ENCODE measurements around the gene NEIL1. TPM values are rescaled to one million over a fixed set of nuclear protein-coding genes. Genes with fewer than 3 reads are reported as not detected.

Gene NEIL1
- polyA plus RNA-seq, 1 of the 3 experiments (the other 2 are of a cell fraction) = 12.0 TPM

DNA sequence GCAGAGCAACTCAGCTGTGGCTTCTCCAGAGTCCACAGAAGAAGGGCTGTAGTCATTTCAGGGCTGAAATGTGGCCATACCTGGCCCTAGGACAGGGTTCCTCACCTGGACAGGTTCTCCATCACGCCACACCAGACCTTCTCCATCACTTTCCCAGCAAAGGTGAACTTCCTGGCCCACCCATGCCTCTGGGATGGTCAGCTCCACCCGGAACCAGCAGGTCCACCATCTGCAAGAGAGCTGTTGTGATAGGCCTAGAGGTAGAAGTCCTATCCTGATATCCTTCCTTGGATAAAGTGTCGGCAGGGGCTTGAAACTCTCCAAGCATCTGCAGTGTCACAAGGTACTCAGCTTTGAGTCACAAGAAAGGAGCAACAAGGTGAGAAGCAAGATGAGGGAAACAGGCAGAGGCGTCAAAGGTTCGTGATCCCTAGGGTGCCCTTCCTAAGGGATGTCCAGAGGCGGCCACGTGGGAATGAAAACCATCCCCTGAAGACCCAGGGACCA, 20.6 kb downstream of the NEIL1 start:
- H3K4me3 ChIP-seq (ENCODE audit: low read depth in 2 of 2, low read length in 1 of 2) = peak overlapping the region; percentile 73 to 92
- no peaks in the 10 kb centered on the region for H3K9me3 ChIP-seq
- H3F3A ChIP-seq (replicated peaks; ENCODE audit: insufficient read depth) = peaks cover 10% of the 10 kb centered on the region
- 42% methylated on average over 6 of the region's 7 CpGs for WGBS (ENCODE audit: low lambda C conversion rate)
- H3K79me2 ChIP-seq (ENCODE audit: insufficient read depth) = peaks cover 36% of the 10 kb centered on the region
- H3K27ac ChIP-seq (ENCODE audit: low read depth in 2 of 2, low read length in 1 of 2) = peak overlapping the region in 1 of 2 experiments; percentile 92; a peak in 2 of 4 replicates
- H3K9me2 ChIP-seq = no peaks in the 10 kb centered on the region
- no peaks in the 10 kb centered on the region; the same call in 1 of the 2 replicates for H4K20me1 ChIP-seq (ENCODE audit: insufficient read depth)
- no peaks in the 10 kb centered on the region for H3K27me3 ChIP-seq (ENCODE audit: insufficient read depth)
- peak overlapping the region; percentile 96; the same call in 1 of the 2 replicates for H3K9ac ChIP-seq
- POLR2A ChIA-PET = interaction anchor here (0.7 to 2.5 kb wide), 12 partner anchors 8 to 315 kb away, joined by 3 to 21 read pairs (median 6); partner anchors contain the start of genes IMP3, SIN3A, SNUPN and SNX33
- peak overlapping the region; percentile 92 for H3K4me2 ChIP-seq
- H3K4me1 ChIP-seq (ENCODE audit: control insufficient read depth in 1 of 2, insufficient read depth in 2 of 2, low read depth in 1 of 2, low read length in 1 of 2) = peaks cover 5 to 16% of the 10 kb centered on the region in 2 experiments; a peak in 3 of 4 replicates
- no peak for DNase-seq
- TF ChIP-seq, protein P1, sequence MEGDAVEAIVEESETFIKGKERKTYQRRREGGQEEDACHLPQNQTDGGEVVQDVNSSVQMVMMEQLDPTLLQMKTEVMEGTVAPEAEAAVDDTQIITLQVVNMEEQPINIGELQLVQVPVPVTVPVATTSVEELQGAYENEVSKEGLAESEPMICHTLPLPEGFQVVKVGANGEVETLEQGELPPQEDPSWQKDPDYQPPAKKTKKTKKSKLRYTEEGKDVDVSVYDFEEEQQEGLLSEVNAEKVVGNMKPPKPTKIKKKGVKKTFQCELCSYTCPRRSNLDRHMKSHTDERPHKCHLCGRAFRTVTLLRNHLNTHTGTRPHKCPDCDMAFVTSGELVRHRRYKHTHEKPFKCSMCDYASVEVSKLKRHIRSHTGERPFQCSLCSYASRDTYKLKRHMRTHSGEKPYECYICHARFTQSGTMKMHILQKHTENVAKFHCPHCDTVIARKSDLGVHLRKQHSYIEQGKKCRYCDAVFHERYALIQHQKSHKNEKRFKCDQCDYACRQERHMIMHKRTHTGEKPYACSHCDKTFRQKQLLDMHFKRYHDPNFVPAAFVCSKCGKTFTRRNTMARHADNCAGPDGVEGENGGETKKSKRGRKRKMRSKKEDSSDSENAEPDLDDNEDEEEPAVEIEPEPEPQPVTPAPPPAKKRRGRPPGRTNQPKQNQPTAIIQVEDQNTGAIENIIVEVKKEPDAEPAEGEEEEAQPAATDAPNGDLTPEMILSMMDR (IDR thresholded peaks at IDR 0.05) = no peak; the same call in 1 of the 2 replicates
- TF ChIP-seq, protein P2, sequence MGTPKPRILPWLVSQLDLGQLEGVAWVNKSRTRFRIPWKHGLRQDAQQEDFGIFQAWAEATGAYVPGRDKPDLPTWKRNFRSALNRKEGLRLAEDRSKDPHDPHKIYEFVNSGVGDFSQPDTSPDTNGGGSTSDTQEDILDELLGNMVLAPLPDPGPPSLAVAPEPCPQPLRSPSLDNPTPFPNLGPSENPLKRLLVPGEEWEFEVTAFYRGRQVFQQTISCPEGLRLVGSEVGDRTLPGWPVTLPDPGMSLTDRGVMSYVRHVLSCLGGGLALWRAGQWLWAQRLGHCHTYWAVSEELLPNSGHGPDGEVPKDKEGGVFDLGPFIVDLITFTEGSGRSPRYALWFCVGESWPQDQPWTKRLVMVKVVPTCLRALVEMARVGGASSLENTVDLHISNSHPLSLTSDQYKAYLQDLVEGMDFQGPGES (IDR thresholded peaks at IDR 0.05; ENCODE audit: low read depth, low read length) = no peak
- TF ChIP-seq, protein P3, sequence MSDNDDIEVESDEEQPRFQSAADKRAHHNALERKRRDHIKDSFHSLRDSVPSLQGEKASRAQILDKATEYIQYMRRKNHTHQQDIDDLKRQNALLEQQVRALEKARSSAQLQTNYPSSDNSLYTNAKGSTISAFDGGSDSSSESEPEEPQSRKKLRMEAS (IDR thresholded peaks at IDR 0.05; ENCODE audit: low read depth) = no peak
- TF ChIP-seq RAD21 (IDR thresholded peaks at IDR 0.05; ENCODE audit: low read length) (no peak), MXI1 (IDR thresholded peaks at IDR 0.05; ENCODE audit: low read depth, low read length) (no peak), GATA2 (CRISPR knock-in tag; IDR thresholded peaks at IDR 0.05) (no peak), FOXJ3 (CRISPR knock-in tag; IDR thresholded peaks at IDR 0.05) (no peak), CHD2 (IDR thresholded peaks at IDR 0.05; ENCODE audit: low read length, partially characterized antibody) (no peak), MEF2A (IDR thresholded peaks at IDR 0.05; ENCODE audit: borderline replicate concordance, low read depth) (no peak), GABPA (IDR thresholded peaks at IDR 0.05; ENCODE audit: low read depth) (no peak), SIN3A (IDR thresholded peaks at IDR 0.05; ENCODE audit: borderline replicate concordance, low read depth, low read length) (no peak)
- TF ChIP-seq, protein P4, sequence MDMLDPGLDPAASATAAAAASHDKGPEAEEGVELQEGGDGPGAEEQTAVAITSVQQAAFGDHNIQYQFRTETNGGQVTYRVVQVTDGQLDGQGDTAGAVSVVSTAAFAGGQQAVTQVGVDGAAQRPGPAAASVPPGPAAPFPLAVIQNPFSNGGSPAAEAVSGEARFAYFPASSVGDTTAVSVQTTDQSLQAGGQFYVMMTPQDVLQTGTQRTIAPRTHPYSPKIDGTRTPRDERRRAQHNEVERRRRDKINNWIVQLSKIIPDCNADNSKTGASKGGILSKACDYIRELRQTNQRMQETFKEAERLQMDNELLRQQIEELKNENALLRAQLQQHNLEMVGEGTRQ (IDR thresholded peaks at IDR 0.05; ENCODE audit: borderline replicate concordance, low read depth, low read length) = no peak
- TF ChIP-seq, protein P5, sequence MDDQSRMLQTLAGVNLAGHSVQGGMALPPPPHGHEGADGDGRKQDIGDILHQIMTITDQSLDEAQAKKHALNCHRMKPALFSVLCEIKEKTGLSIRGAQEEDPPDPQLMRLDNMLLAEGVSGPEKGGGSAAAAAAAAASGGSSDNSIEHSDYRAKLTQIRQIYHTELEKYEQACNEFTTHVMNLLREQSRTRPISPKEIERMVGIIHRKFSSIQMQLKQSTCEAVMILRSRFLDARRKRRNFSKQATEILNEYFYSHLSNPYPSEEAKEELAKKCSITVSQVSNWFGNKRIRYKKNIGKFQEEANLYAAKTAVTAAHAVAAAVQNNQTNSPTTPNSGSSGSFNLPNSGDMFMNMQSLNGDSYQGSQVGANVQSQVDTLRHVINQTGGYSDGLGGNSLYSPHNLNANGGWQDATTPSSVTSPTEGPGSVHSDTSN (IDR thresholded peaks at IDR 0.05) = no peak
- TF ChIP-seq, protein P6, sequence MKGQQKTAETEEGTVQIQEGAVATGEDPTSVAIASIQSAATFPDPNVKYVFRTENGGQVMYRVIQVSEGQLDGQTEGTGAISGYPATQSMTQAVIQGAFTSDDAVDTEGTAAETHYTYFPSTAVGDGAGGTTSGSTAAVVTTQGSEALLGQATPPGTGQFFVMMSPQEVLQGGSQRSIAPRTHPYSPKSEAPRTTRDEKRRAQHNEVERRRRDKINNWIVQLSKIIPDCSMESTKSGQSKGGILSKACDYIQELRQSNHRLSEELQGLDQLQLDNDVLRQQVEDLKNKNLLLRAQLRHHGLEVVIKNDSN (IDR thresholded peaks at IDR 0.05; ENCODE audit: borderline replicate concordance, low read depth) = no peak
- H3K36me3 ChIP-seq (replicated peaks in 1 of 2; ENCODE audit: control insufficient read depth in 1 of 2, insufficient read depth in 2 of 2, low read length in 1 of 2) = peaks cover 51 to 55% of the 10 kb centered on the region in 2 experiments
- H2AFZ ChIP-seq (ENCODE audit: low read depth) = no peak overlapping the region
- CTCF ChIA-PET = interaction anchor here (0.5 to 3.5 kb wide), 45 partner anchors 8 to 844 kb away, joined by 3 to 29 read pairs (median 4); partner anchors contain the start of genes C15orf39, IMP3, NEIL1 and PPCDC
